HG03280 (cell line): ENCODE results near the gene PRAF2.

ENCODE experiments used
- ATAC-seq: cut with Tn5 transposase; IDR thresholded peaks from one replicate; pipeline ENCODE4 v1.9.1; 2021; ENCODE audit warnings: mild to moderate bottlenecking, moderate library complexity; ENCODE audit not compliant: unreplicated experiment

PRAF2 gene

GRCh38 chrX:49075347-49075746, 1.5 kb upstream of the PRAF2 start:
- ATAC-seq = no peak

GRCh38 chrX:49072712-49073095, 1.1 kb downstream of the PRAF2 start:
- no peak for ATAC-seq

- no peak for ATAC-seq
These were observed 1.7 kb downstream of the PRAF2 start for GRCh38 chrX:49071877-49072711.

- no peak for ATAC-seq
These were observed 2.8 kb downstream of the PRAF2 start for GRCh38 chrX:49070988-49071387.

GRCh38 chrX:49069038-49069437, 4.8 kb downstream of the PRAF2 start:
- ATAC-seq = no peak

GRCh38 chrX:49067285-49068120, 6.3 kb downstream of the PRAF2 start:
- ATAC-seq = no peak

GRCh38 chrX:49066690-49067089, 7.1 kb downstream of the PRAF2 start:
- no peak for ATAC-seq

GRCh38 chrX:49066278-49066677, 7.5 kb downstream of the PRAF2 start:
- no peak for ATAC-seq

- ATAC-seq = no peak
These were observed 9.1 kb downstream of the PRAF2 start for GRCh38 chrX:49064735-49065134.

GRCh38 chrX:49064303-49064702, 9.5 kb downstream of the PRAF2 start:
- no peak for ATAC-seq

GRCh38 chrX:49063715-49064114, 10.1 kb downstream of the PRAF2 start:
- ATAC-seq = no peak

- no peak for ATAC-seq
These were observed 11.9 kb downstream of the PRAF2 start for GRCh38 chrX:49061916-49062315.

GRCh38 chrX:49061490-49061889, 12.3 kb downstream of the PRAF2 start:
- ATAC-seq = no peak

GRCh38 chrX:49060914-49061313, 12.9 kb downstream of the PRAF2 start:
- ATAC-seq = no peak

- ATAC-seq = no peak
These were observed 14.1 kb downstream of the PRAF2 start for GRCh38 chrX:49059681-49060085.

- ATAC-seq = no peak
These were observed 14.6 kb downstream of the PRAF2 start for GRCh38 chrX:49059201-49059600.

- ATAC-seq = no peak
These were observed 15.0 kb downstream of the PRAF2 start, which contains the start of gene CCDC120 for GRCh38 chrX:49058794-49059193. Gene CCDC120 (plus strand): TSS chrX:49058999. CDS start chrX:49062042, 3,043 bp downstream.

GRCh38 chrX:49054073-49054762, 19.6 kb downstream of the PRAF2 start:
- ATAC-seq = no peak

- ATAC-seq = no peak
These were observed 20.4 kb downstream of the PRAF2 start for GRCh38 chrX:49053223-49054072.

GRCh38 chrX:49043987-49044281, 29.9 kb downstream of the PRAF2 start:
- ATAC-seq = no peak
